WTC11 (cell line): ENCODE measurements around the gene UIMC1. TPM values are rescaled to one million over a fixed set of nuclear protein-coding genes. Genes with fewer than 3 reads are reported as not detected.
A peak's percentile ranks its signal among the peaks of the same experiment; 100 is the strongest.

ENCODE experiments used
- ATAC-seq: fragments of 200-7000 bp; cut with Tn5 transposase; 2 replicates; pipeline ENCODE4 v1.10.0; 2021; ENCODE audit warnings: mild to moderate bottlenecking, moderate library complexity
- CTCF ChIA-PET: fragments of 300-600 bp; sonication (Branson Sonifier 250); formaldehyde crosslinking; loops from one replicate; lab custom pipeline; 2021; ENCODE audit warnings: antibody characterized with exemption; lab: Charles Lee
- POLR2A ChIA-PET: fragments of 350-600 bp; sonication (Branson Sonifier 250); formaldehyde crosslinking; loops from one replicate; lab custom pipeline; 2021; ENCODE audit warnings: antibody characterized with exemption; lab: Charles Lee
- DNase-seq: peaks from one replicate; pipeline ENCODE4 v3.0.0; 2021; ENCODE audit warnings: low spot score
- H3K27ac Mint-ChIP-seq: 2 replicates; pipeline ENCODE4 v1.8.0; 2021; ENCODE audit warnings: mixed read lengths
- H3K27me3 Mint-ChIP-seq: 2 replicates; pipeline ENCODE4 v1.8.0; 2021; ENCODE audit warnings: low read depth, mild to moderate bottlenecking, moderate library complexity, mixed read lengths
- H3K36me3 Mint-ChIP-seq: 2 replicates; pipeline ENCODE4 v1.8.0; 2021; ENCODE audit warnings: mixed read lengths
- H3K4me1 Mint-ChIP-seq: 2 replicates; pipeline ENCODE4 v1.8.0; 2022; ENCODE audit warnings: mixed read lengths
- H3K4me3 Mint-ChIP-seq: 2 replicates; pipeline ENCODE4 v1.8.0; 2021; ENCODE audit warnings: mild to moderate bottlenecking, moderate library complexity, mixed read lengths
- H3K9me3 Mint-ChIP-seq: 2 replicates; pipeline ENCODE4 v1.8.0; 2021; ENCODE audit warnings: mixed read lengths
- ATF1 ChIP-seq: sonication (generic); formaldehyde crosslinking; IDR thresholded peaks from 2 replicates; pipeline ENCODE4 v1.8.1; 2023; ENCODE audit warnings: mild to moderate bottlenecking, moderate library complexity, missing genetic modification reagents
- ELF4 ChIP-seq: sonication (generic); formaldehyde crosslinking; IDR thresholded peaks from 2 replicates; pipeline ENCODE4 v1.8.1; 2022; ENCODE audit warnings: low read depth, mild to moderate bottlenecking, moderate library complexity, missing genetic modification reagents
- GTF2I ChIP-seq: fragments of 250-450 bp; sonication (Bioruptor Pico); conservative IDR thresholded peaks from 2 replicates; pipeline ENCODE4 v1.4.0; 2021; ENCODE audit warnings: mild to moderate bottlenecking
- JAZF1 ChIP-seq: fragments of 250-450 bp; sonication (Bioruptor Pico); IDR thresholded peaks from 2 replicates; pipeline ENCODE4 v1.9.0; 2021; ENCODE audit warnings: moderate library complexity, mild to moderate bottlenecking, inconsistent platforms
- JUN ChIP-seq: sonication (generic); formaldehyde crosslinking; IDR thresholded peaks from 2 replicates; pipeline ENCODE4 v1.8.0; 2023; ENCODE audit warnings: mild to moderate bottlenecking, missing genetic modification reagents
- MYBL2 ChIP-seq: sonication (generic); formaldehyde crosslinking; IDR thresholded peaks from 2 replicates; pipeline ENCODE4 v1.8.1; 2023; ENCODE audit warnings: mild to moderate bottlenecking, moderate library complexity, missing genetic modification reagents
- NFATC4 ChIP-seq: fragments of 250-450 bp; sonication (Bioruptor Pico); IDR thresholded peaks from 2 replicates; pipeline ENCODE4 v1.9.0; 2021; ENCODE audit warnings: mild to moderate bottlenecking
- NFE2L1 ChIP-seq: sonication (generic); formaldehyde crosslinking; IDR thresholded peaks from 2 replicates; pipeline ENCODE4 v1.8.1; 2023; ENCODE audit warnings: missing genetic modification reagents
- NR3C1 ChIP-seq: sonication (generic); formaldehyde crosslinking; conservative IDR thresholded peaks from 2 replicates; pipeline ENCODE4 v1.8.1; 2023; ENCODE audit warnings: low read depth, mild to moderate bottlenecking, missing genetic modification reagents
- RELA ChIP-seq: sonication (generic); formaldehyde crosslinking; IDR thresholded peaks from 2 replicates; pipeline ENCODE4 v1.8.1; 2022; ENCODE audit warnings: missing genetic modification reagents, mild to moderate bottlenecking, borderline replicate concordance
- SMAD3 ChIP-seq: sonication (generic); formaldehyde crosslinking; IDR thresholded peaks from 2 replicates; pipeline ENCODE4 v1.8.0; 2022; ENCODE audit warnings: missing genetic modification reagents, mild to moderate bottlenecking, borderline replicate concordance
- TEAD4 ChIP-seq: sonication (generic); formaldehyde crosslinking; IDR thresholded peaks from 2 replicates; pipeline ENCODE4 v1.8.0; 2022; ENCODE audit warnings: mild to moderate bottlenecking, missing genetic modification reagents
- TP53 ChIP-seq: sonication (generic); formaldehyde crosslinking; IDR thresholded peaks from 2 replicates; pipeline ENCODE4 v1.8.1; 2023; ENCODE audit warnings: mild to moderate bottlenecking, missing genetic modification reagents
- ZNF232 ChIP-seq: sonication (generic); formaldehyde crosslinking; IDR thresholded peaks from 2 replicates; pipeline ENCODE4 v1.8.0; 2022; ENCODE audit warnings: mild to moderate bottlenecking, missing genetic modification reagents
- ZNF317 ChIP-seq: sonication (generic); formaldehyde crosslinking; IDR thresholded peaks from 2 replicates; pipeline ENCODE4 v1.8.1; 2023; ENCODE audit warnings: low read depth, mild to moderate bottlenecking, moderate library complexity, missing genetic modification reagents, borderline replicate concordance
- ZNF671 ChIP-seq: fragments of 250-450 bp; sonication (Bioruptor Pico); IDR thresholded peaks from 2 replicates; pipeline ENCODE4 v1.8.0; 2021; ENCODE audit warnings: mild to moderate bottlenecking
- total RNA-seq: library from RNA; stranded (reverse); gene quantifications from 3 replicates; pipeline ENCODE4 v1.2.3, GENCODE V29; 2021
- TF ChIP-seq, protein P1 (sequence below): fragments of 250-450 bp; sonication (Bioruptor Pico); IDR thresholded peaks from 2 replicates; pipeline ENCODE4 v1.9.0; 2021; ENCODE audit warnings: mild to moderate bottlenecking
- TF ChIP-seq, protein P2 (sequence below): sonication (generic); formaldehyde crosslinking; IDR thresholded peaks from 2 replicates; pipeline ENCODE4 v1.8.1; 2023; ENCODE audit warnings: mild to moderate bottlenecking, missing genetic modification reagents, borderline replicate concordance
- TF ChIP-seq, protein P3 (sequence below): fragments of 250-450 bp; sonication (Bioruptor Pico); IDR thresholded peaks from 2 replicates; pipeline ENCODE4 v1.9.0; 2021; ENCODE audit warnings: mild to moderate bottlenecking, borderline replicate concordance

UIMC1 gene
- total RNA-seq, 1 experiment from 2014 or later, result 48.0 TPM

DNA sequence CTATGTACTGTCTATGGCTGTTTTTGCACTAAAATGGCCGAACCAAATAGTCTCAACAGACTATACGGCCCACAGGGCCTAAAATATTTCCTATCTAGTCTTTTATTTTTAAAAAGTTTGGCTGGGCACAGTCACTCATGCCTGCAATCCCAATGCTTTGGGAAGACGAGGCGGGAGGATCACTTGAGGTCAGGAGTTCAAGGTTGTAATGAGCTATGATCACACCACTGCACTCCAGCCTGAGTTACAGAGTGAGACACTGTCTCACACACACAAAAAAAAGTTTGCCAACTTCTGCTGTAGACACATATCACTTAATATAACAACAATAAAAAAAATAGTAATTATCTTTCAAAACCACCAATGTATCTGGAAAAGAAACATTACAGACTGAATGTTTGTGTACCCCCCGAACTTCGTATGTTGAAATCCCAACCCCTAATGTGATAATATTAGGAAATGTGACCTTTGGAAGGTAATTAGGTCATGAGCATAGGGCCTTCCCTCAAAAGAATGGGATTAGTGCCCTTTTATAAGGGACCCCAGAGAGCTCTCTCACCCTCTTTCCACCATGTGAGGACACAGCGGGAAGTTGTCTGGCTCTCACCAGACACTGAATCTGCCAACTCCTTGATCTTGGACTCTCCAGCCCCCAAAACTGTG is 53.9 kb downstream of the UIMC1 start:
- Mint-ChIP-seq H3K27me3 (no peaks in the 10 kb centered on the region), H3K4me1 (peaks cover 9% of the 10 kb centered on the region), H3K36me3 (peaks cover 59% of the 10 kb centered on the region), H3K27ac (peak overlapping the region; percentile 87), H3K9me3 (no peaks in the 10 kb centered on the region), H3K4me3 (no peak overlapping the region)
- CTCF ChIA-PET, result no interaction called here
- ATAC-seq (no peak), DNase-seq (no peak)
- TF ChIP-seq ELF4 (CRISPR knock-in tag) (no peak), GTF2I (CRISPR knock-in tag) (no peak)
- POLR2A ChIA-PET, result no interaction called here

DNA sequence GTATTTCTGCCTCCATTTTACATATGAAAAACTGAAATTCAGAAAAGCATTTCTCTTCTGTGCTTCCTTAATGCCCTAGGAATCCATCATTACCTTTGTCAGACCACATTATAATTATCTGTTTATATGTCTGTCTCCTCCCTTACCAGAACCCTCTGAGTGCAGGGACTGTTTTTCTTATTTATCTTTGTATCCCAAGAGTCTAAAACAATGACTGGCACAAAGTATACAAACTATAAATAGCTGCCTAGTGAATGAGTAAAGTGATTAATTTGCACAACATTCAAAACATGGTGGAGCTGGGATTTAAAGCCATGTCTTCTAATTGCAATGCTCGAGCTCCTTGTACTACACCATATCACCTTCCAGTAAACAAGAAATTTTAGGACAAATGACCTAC is 58.1 kb downstream of the UIMC1 start:
- ATAC-seq (no peak), DNase-seq (no peak)
- peaks cover 43% of the 10 kb centered on the region for H3K4me1 Mint-ChIP-seq
- no peak overlapping the region for H3K27ac Mint-ChIP-seq
- no peaks in the 10 kb centered on the region for H3K27me3 Mint-ChIP-seq
- H3K9me3 Mint-ChIP-seq, result no peaks in the 10 kb centered on the region
- POLR2A ChIA-PET, result interaction anchor here (0.6 to 0.7 kb wide), 3 partner anchors 7 to 353 kb away, joined by 6 to 7 read pairs (median 6); no protein-coding TSS in a partner anchor
- TF ChIP-seq ZNF232 (CRISPR knock-in tag) (no peak), NR3C1 (CRISPR knock-in tag) (no peak), ZNF317 (CRISPR knock-in tag) (no peak), ELF4 (CRISPR knock-in tag) (no peak), NFE2L1 (CRISPR knock-in tag) (no peak), JAZF1 (CRISPR knock-in tag) (no peak), JUN (CRISPR knock-in tag) (no peak), NFATC4 (no peak), TEAD4 (no peak), ATF1 (CRISPR knock-in tag) (no peak), ZNF671 (no peak), RELA (CRISPR knock-in tag) (no peak), SMAD3 (CRISPR knock-in tag) (no peak), MYBL2 (CRISPR knock-in tag) (no peak), TP53 (CRISPR knock-in tag) (no peak)
- TF ChIP-seq, protein P1, sequence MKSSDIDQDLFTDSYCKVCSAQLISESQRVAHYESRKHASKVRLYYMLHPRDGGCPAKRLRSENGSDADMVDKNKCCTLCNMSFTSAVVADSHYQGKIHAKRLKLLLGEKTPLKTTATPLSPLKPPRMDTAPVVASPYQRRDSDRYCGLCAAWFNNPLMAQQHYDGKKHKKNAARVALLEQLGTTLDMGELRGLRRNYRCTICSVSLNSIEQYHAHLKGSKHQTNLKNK (CRISPR knock-in tag), result no peak
- TF ChIP-seq, protein P2, sequence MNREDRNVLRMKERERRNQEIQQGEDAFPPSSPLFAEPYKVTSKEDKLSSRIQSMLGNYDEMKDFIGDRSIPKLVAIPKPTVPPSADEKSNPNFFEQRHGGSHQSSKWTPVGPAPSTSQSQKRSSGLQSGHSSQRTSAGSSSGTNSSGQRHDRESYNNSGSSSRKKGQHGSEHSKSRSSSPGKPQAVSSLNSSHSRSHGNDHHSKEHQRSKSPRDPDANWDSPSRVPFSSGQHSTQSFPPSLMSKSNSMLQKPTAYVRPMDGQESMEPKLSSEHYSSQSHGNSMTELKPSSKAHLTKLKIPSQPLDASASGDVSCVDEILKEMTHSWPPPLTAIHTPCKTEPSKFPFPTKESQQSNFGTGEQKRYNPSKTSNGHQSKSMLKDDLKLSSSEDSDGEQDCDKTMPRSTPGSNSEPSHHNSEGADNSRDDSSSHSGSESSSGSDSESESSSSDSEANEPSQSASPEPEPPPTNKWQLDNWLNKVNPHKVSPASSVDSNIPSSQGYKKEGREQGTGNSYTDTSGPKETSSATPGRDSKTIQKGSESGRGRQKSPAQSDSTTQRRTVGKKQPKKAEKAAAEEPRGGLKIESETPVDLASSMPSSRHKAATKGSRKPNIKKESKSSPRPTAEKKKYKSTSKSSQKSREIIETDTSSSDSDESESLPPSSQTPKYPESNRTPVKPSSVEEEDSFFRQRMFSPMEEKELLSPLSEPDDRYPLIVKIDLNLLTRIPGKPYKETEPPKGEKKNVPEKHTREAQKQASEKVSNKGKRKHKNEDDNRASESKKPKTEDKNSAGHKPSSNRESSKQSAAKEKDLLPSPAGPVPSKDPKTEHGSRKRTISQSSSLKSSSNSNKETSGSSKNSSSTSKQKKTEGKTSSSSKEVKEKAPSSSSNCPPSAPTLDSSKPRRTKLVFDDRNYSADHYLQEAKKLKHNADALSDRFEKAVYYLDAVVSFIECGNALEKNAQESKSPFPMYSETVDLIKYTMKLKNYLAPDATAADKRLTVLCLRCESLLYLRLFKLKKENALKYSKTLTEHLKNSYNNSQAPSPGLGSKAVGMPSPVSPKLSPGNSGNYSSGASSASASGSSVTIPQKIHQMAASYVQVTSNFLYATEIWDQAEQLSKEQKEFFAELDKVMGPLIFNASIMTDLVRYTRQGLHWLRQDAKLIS, result no peak
- TF ChIP-seq, protein P3, sequence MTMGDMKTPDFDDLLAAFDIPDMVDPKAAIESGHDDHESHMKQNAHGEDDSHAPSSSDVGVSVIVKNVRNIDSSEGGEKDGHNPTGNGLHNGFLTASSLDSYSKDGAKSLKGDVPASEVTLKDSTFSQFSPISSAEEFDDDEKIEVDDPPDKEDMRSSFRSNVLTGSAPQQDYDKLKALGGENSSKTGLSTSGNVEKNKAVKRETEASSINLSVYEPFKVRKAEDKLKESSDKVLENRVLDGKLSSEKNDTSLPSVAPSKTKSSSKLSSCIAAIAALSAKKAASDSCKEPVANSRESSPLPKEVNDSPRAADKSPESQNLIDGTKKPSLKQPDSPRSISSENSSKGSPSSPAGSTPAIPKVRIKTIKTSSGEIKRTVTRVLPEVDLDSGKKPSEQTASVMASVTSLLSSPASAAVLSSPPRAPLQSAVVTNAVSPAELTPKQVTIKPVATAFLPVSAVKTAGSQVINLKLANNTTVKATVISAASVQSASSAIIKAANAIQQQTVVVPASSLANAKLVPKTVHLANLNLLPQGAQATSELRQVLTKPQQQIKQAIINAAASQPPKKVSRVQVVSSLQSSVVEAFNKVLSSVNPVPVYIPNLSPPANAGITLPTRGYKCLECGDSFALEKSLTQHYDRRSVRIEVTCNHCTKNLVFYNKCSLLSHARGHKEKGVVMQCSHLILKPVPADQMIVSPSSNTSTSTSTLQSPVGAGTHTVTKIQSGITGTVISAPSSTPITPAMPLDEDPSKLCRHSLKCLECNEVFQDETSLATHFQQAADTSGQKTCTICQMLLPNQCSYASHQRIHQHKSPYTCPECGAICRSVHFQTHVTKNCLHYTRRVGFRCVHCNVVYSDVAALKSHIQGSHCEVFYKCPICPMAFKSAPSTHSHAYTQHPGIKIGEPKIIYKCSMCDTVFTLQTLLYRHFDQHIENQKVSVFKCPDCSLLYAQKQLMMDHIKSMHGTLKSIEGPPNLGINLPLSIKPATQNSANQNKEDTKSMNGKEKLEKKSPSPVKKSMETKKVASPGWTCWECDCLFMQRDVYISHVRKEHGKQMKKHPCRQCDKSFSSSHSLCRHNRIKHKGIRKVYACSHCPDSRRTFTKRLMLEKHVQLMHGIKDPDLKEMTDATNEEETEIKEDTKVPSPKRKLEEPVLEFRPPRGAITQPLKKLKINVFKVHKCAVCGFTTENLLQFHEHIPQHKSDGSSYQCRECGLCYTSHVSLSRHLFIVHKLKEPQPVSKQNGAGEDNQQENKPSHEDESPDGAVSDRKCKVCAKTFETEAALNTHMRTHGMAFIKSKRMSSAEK, result no peak
- no peak overlapping the region for H3K4me3 Mint-ChIP-seq
- CTCF ChIA-PET, result interaction anchor here (1.3 kb wide), 2 partner anchors 288 to 290 kb away, joined by 3 to 4 read pairs; no protein-coding TSS in a partner anchor
- H3K36me3 Mint-ChIP-seq, result peaks cover 47% of the 10 kb centered on the region
